Activated CD8-positive, alpha-beta memory T cell treated with anti-CD3 and anti-CD28 coated beads for 24 hours (primary cell): ENCODE measurements around the gene SYT13.

Source experiments
- DNase-seq: peaks from one replicate; pipeline ENCODE4 v3.0.0-alpha.2; 2020

Gene SYT13, protein sequence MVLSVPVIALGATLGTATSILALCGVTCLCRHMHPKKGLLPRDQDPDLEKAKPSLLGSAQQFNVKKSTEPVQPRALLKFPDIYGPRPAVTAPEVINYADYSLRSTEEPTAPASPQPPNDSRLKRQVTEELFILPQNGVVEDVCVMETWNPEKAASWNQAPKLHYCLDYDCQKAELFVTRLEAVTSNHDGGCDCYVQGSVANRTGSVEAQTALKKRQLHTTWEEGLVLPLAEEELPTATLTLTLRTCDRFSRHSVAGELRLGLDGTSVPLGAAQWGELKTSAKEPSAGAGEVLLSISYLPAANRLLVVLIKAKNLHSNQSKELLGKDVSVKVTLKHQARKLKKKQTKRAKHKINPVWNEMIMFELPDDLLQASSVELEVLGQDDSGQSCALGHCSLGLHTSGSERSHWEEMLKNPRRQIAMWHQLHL

GRCh38 chr11:45285930-45286632, at the start of gene SYT13:
SYT13 (minus strand) TSS chr11:45286341; CDS start chr11:45286207, 134 bp downstream.
- DNase-seq, result peak; percentile 41

- DNase-seq, result no peak
These were observed 49.3 kb upstream of the SYT13 start for GRCh38 chr11:45335434-45335833.

DNA sequence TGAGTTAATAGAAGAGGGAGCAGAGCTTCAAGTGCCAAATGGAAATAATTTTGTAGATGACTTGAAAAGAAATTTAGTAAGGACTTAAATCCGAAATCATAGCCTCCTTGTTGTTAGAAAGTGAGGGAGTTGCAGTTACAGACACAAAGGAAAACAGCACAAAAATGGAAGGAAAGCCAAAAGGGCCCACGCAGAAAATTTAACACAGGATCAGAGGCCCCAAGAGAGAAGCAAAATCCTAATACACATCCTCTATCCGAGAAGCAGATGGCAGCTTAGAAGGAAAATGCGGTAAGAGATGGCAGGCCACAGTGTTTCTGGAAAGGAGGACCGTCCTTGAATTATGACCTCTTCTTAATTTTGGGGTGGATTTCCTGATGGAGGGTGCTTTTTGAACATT, 48.7 kb upstream of the SYT13 start:
- DNase-seq, result no peak

GRCh38 chr11:45334410-45334809, 48.3 kb upstream of the SYT13 start:
- DNase-seq, result no peak

GRCh38 chr11:45333001-45333971, 47.1 kb upstream of the SYT13 start:
- no peak for DNase-seq

GRCh38 chr11:45332276-45332934, 46.3 kb upstream of the SYT13 start:
- DNase-seq, result peak; percentile 70

DNA sequence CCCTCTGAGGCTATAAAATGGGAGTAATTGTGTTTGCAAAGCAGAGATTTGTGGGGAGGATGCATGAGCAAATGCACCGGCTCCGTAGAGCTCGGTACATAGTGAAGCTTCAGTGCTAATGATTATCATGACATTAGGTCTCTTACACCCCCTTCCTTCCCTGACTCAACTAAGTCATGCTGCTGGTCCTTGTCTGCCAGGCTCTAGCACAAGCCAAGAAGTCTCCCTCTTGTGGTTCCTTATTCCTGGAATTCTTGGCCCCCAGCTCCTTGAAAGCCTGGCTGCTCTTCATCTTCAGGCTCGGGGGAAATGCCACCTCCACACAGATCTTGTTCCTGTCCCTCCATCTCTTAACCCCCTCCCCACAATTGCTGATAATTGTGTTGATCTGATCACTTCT, 45.7 kb upstream of the SYT13 start:
- no peak for DNase-seq

DNA sequence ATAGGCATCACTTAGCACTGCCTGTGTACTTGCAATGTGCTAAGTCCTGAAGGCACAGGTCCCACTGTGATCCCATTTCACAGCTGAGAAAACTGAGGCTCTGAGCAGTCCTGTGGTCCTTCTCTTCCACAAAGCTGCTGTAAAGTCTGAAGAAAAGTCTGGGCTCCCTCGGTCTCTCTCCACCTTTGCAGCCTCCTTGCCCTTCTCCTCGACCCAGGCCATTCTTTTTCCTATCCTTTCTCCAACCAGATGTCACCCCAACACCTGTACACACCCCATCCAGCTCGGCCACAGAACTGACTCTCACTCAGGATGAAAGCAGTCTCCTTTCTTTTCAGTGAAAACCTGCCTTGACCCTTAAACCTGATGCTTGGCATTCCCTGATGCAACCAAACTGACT, 42.6 kb upstream of the SYT13 start:
- no peak for DNase-seq

GRCh38 chr11:45324459-45324858, 38.3 kb upstream of the SYT13 start:
- no peak for DNase-seq

DNA sequence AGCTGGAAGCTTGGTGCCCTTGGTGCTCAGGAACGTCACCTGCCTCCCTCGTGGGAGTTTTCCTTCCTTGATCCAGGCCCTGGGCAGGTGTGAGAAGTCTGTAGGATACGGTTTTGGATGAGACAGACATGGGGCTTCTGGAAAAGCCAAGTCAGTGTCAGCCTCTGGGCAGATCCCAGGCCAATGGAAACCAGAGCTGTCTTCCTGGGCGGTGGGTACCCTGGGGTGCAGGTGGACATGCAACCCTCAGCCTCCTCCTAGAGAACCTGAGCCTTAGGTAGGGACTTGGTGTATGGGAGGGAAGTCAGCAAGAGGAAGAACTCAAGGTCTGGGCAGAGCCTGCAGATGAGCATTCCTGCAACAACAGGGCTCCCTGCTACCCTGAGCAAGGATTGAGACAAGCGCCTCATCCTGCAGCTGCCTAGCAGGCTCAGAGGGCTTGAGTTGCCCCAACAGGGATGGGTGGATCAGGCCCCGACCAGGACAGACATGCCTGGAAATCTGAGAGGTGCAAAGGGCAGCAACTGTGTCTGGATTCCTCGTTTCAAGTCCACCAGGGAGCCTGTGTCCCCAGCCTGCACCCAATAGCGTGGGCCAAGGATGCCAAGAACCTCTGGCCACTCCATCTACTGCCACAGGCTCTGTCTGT, 37.6 kb upstream of the SYT13 start:
- peak; percentile 47 for DNase-seq

GRCh38 chr11:45322891-45323600, 36.9 kb upstream of the SYT13 start:
- peak; percentile 26 for DNase-seq

- DNase-seq, result peak; percentile 19
These were observed 36.1 kb upstream of the SYT13 start for GRCh38 chr11:45322111-45322705.

DNA sequence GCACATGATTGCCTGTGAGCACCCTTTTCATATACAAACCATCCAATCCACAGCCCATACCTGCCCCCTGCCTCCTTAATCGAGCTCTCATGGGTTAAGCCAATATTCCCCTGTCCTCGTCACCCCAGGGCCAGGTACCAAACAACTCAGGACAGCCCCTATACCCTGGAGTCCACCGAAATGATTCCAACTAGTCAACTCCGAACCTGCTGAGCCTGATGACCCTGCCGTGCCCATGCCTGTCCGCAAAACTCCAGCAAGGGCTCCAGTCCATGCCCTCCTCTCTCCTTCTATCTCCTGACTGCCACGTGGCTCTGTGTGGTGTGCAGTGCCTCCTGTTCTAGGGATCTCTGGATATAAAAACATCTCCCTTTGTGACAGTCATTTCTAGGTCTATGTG, 35.5 kb upstream of the SYT13 start:
- peak; percentile 41 for DNase-seq

DNA sequence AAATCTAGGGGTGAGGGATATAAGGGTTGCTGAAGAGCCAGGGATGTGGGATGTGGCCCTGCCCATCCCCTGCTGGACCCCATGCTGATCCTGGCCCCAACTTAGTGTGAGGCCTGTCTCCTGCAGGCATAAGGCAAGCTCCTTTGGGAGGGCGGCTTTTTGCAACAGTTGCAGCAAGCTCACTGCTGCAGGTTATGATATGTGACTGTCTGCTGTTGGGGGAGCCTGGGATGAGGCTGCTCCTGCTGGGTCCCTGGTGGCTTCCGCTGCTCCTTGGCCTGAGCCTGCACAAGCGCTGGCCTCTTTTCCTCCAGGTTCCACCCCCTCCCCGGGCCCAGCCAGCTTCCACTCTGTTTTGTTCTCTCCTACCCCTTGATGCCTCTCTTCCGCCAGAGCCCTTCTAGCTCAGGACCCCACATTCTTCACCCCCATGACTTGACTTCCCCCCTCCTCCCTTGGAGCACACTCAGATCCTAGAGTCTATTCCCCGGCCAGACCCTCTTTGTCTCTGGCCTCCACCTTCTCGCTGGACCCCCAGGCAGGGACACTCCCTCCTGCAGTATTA, 35.0 kb upstream of the SYT13 start:
- DNase-seq, result peak; percentile 35

- DNase-seq, result peak; percentile 19
These were observed 34.2 kb upstream of the SYT13 start for GRCh38 chr11:45320371-45320770.

DNA sequence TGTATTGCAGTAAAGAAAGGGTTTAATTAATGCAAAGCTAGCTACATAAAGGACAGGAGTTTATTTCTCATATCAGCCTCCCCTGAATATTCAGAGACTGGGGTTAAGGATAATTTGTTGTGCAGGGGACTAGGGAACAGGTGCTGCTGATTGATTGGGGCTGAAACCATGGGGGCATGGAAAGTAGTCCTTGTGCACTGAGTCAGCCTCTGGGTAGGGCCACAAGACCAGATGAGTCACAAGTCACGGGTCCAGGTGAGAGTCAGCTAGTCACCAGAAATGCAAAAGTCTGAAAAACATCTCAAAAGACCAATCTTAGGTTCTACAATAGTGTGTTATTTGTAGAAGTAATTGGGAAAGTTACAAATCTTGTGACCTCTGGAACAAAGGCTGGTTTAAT, 32.9 kb upstream of the SYT13 start:
- DNase-seq, result peak; percentile 26

DNA sequence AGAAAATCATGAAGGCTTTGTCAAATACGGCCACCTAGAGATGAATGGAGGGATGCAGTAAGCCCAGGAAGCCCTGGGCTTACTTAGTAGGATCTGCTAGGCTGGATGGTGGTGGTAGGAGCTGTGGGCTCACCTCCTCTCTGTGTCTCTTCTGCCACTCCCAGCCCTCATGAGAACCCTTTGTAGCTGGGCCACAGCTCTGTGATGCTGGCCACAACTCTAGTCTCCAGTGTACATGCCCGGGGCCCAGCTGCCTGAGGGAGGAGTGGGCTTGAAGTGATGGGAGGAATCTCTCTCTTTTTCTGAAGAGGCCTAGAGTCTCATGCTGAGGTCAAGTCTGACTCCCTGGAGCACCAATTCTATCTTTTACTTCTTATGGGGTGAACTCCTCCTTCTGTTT, 32.4 kb upstream of the SYT13 start:
- peak; percentile 13 for DNase-seq

- DNase-seq, result no peak
These were observed 30.1 kb upstream of the SYT13 start for GRCh38 chr11:45316258-45316657.

- no peak for DNase-seq
These were observed 28.8 kb upstream of the SYT13 start for GRCh38 chr11:45314900-45315299.

- DNase-seq, result peak; percentile 33
These were observed 27.2 kb upstream of the SYT13 start for GRCh38 chr11:45313171-45313865.
